ENCODE data around the gene FXYD2.

Gene FXYD2

DNA sequence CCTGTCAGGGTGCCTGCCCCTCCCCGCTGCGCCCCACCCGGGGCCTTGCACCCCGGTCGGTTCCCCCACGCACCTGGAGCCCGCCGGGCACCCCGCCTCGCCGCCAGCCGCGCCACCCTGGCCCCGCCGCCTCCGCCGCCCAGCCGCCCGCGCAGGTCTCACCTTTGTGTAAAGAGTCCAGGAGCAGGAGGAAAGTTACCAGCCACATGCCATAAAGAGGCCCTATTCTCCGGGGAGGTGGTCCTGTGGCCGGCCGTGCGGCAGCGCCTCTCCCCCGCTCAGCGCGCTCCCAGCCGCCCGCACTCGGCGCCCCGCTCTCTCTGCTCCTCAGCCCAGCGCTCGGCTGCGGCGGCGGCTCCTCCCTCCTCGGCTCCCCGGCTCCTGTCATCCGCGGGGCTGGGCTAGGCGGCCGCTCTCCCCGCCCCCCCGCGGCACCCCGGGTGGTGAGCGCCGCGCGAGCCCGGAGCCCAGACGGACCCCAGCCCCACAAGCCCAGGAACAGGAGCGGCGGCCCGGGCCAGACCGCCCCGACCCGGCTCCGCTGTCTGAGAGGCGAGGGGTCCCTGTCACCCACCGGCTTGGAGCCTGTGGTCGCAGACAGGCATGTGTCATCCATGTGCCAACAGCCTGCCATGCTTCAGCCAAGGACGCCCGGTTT is 27.5 kb downstream of the FXYD2 start, which contains the start of gene DSCAML1:
Gene DSCAML1 (minus strand): TSS at position 345 of the 658 bp plus-strand sequence. CDS start 137 bp downstream, at position 208.
- no peak for DNase-seq (ENCODE audit: low read depth in 2 of 2)

DNA sequence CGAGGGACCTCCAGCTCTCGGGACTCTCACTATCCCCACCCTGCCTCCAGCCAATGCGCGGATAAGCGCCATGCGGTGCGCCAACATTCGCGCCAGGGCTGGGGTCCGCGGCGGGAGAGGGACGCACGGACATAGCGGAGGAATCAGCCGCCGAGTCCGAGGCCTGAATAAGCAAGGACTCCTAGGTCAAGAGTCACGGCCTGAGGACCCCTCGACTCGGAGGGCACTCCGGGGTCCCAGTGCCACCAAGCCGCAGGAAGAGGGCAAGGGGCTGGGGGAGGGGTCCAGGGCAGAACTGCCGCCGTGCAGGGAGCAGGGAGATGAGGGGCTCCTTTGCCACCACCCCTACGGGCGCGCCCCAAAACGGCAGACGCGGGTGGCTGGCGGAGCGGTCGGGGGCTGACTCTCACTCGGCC is 28.1 kb downstream of the FXYD2 start:
- DNase-seq (ENCODE audit: low read depth in 2 of 2) = no peak

DNA sequence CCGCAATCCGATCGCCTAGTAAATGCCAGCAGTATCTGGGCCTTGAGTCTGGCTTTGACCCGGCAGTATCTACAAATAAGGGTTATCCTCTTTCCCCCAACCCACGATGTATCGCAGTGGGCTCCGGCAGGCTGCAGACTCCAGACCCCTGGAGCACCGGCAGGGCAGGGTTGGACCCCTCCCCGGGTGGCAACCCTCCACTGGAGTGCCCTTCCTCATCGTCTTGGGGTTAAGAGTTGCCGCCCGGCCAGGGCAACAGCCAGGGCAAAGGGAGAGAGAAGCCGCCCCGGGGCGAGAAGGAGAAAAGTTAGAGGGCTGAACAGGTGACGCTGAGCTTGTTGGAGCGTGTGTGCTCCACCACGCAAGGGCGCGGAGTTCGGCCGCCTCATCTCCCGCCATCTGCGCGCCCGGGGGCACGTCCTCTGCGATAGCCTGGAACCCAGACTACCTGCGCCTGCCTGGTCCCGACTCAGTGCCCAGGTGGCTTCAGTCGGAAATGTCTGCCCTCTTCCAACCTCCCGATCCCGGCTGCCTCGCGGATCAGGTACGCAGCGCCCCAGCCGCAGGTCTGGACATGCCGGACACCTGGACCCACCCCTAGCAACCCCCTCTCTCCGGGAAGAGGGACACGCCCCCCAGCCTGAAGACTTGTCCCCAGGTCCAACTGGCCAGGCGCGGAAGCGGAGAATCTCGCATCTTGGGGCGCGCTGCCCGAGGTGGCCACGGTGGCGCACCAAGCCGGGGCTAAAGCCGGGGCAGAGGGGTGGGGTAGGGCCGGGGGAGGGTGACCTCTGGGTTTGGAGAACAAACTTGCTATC is 28.7 kb downstream of the FXYD2 start:
- no peak for DNase-seq (ENCODE audit: low read depth in 2 of 2)

DNA sequence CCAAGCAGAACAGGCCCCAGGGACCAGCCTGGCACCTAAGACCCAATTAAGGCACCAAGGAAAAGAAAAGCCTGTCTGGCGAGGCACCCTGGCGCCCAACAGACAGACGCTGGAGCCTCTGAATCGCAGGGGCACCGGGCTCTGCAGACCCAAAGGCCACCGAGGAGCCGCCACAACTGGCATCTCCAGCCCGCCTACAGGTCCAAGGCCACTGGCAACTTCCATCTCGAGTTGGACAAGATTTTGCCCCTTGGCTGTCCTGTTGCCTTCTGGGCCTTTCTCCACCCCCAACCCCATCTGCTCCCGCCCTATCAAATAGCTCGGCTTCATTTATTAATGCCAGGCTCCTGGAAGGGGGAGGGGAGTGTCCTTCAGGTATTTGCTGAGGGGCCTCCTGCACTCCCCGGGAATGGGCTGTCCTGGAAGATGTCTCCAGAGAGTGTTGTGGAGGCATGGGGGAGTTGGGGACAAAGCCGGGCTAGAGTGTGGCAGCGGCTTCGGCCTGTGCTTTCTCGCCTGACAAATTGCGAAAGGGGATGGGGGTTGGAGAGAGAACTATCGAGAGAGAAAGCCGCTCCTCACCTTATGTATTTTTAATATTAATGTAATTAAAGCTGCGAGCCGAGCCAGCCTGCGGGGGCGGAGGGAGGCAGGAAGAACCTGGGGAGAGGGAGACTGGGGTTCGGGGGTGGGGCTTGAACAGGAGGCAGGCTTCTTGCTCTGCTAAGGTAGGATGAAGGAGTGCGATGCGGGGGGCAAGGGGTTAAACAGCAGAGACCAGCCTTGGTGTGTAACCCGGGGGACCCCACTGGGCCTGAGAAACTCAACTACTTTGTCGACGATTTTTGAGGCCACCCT is 29.5 kb downstream of the FXYD2 start:
- DNase-seq (ENCODE audit: low read depth in 2 of 2) = no peak

DNA sequence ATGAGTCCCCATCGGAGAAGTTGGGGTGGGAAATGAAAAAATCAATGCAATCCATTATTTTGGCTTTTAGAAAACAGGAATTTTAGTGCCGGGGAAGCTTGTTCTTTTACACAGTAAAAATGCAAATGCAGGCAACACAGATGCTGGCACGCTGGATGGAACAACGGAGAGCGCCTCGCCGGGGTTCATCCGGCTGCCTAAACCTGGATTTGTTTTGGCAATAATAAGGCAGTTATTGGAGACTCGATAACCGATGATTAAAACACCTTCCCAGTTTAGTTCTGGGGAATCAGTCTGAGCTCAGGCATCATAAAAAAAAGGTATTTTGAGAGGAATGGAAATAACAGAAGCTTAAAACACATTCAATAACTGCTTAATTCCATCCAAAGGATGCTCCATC is 30.4 kb downstream of the FXYD2 start:
- no peak for DNase-seq (ENCODE audit: low read depth in 2 of 2)

DNA sequence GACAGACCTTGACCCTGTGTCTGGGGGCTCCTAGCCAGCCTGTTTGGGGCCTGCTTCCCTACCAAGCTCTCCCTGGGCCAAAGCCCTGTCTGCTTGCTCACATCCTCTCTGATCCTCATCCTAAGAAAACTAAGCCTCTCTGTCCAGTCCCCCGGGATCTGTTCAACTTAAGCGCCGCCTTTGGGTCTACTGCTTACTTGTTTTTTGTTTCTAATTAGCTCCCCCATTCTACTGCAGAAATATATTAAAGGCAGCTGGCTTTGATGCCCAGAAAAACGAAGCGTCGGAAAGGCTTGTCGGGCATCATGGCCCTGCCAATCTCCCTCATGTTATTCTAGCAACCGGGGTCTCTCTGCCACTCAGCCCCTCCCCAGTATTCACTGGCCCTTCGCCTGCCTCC is 31.0 kb downstream of the FXYD2 start:
- DNase-seq (ENCODE audit: low read depth in 2 of 2) = no peak

DNA sequence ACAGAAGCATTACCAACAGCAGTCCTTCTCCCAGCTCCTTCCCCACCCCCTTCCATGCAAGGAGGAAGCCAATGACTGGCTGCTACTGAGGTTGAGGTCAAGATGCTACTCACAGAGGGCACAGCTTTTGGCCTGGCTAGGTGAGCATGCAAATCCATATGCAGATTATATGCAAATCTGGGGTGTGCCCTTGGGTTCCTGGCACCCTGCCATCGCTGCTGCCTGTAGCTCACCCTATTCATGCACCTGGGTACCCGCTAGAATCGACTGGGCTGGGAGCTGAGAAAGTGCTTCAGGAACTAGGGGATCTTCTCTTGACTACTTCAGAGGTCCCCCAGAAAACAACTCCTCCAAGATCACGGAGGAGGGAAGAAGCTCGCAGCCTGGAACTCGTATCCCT is 31.6 kb downstream of the FXYD2 start:
- no peak for DNase-seq (ENCODE audit: low read depth in 2 of 2)

DNA sequence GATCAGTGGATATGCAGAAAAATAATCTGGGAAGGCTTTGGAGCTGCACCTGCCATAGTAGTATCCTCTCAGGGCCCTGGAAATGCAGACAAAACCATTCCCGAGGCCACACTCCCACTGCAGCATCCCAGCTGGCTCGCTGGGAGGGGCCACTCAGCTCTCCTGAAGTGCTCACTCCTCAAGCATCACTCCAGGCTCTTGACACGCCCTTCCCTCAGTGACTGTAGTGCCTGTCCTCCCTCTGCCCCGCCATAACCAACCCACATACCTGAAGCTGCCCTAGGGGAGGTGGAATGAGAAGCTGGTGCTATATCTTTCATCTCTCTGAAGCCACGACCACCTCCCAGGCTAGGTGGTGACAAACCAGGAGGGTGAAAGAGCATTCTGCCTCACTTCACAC is 32.3 kb downstream of the FXYD2 start:
- no peak for DNase-seq (ENCODE audit: low read depth in 2 of 2)

DNA sequence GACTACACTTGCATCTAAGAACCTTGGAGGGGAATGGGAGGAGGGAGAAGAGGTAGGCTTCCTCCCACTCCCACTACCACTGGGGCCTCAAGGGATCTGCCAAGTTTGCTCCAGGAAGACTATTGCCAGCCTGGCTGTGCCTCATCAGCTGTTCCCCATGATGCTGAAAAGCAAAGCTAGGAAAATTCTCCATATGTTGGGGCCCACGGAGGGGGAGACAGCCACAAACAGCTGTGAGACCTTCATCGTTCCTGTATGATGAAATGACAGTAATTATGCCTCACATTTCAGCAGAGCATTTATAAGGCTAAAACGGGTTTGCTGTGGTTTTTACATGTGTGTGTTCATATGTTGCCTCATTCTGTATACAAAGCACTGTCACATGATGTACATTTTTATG is 34.3 kb downstream of the FXYD2 start:
- DNase-seq (ENCODE audit: low read depth in 2 of 2) = no peak

DNA sequence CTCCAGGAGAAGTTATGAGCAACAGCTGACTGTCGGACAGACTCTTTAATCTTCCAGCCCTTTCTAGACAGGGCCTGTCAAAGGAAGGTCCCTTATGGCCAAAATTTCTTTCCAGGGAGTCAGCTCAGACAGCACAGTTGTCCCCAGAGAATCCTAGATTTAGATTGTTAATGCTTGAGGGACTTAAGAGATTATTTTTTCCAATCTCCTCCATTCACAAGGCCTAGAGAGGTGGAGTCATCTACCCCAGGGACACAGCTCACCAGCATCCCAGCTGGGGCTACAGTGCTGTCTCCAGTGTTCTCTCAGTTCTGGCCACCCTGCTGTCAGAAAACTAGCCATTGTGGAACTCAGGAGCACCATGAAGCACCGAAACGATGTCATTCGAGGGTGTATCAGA is 35.3 kb downstream of the FXYD2 start:
- DNase-seq (ENCODE audit: low read depth in 2 of 2) = no peak

DNA sequence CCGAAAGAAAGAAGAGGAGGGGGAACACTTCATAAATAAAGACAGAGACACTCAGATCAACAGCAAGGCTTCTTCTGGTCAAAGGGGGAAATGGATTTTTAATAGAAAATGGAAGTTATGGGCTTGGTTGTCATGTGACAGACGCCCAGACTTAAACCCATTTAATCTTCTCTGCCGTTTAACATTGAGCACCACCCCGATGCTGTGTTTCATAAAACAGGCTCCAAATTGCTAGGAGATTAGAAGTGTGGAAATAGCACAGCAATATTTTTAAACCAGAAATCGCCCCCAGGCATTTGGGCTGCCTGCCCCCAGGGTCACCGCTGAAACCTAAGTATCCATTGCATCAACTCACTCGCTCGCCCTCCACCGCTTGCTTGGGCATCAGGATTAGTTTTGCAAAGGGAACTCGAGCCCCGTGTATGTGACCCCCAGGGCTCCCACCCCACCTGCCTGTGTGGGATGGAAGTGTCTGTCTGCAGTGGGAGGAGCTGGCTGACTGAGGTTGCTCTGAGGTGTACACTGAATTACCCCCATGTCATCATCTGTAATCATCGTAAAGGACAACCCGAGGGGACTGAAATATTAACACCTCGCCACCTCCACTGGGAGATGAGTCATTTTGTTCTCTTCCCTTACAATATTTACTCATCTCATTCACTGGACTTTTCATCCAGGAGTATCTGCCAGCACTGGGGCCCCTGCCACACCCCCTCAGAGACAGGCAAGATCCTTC is 38.2 kb downstream of the FXYD2 start:
- DNase-seq (ENCODE audit: low read depth in 2 of 2) = no peak

DNA sequence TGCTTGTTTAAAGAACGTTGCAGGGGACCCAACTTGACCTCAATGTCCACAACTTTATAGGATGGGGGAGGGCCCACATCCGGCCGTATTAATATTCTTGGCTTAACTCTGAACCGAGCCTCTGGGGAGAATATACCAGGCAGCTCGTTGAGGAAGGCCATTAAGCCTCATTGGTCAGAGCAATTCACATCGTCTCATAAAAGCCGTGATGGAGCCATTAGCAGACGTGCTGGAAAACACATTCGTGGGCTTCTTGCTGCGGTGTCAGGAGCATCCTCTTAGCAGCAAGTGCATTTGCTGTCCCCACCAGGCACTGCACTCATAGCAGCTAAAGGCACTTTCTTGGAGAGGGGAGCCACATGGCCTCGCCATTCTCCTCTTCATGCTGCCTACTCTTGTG is 42.4 kb downstream of the FXYD2 start:
- DNase-seq (ENCODE audit: low read depth in 2 of 2) = no peak

DNA sequence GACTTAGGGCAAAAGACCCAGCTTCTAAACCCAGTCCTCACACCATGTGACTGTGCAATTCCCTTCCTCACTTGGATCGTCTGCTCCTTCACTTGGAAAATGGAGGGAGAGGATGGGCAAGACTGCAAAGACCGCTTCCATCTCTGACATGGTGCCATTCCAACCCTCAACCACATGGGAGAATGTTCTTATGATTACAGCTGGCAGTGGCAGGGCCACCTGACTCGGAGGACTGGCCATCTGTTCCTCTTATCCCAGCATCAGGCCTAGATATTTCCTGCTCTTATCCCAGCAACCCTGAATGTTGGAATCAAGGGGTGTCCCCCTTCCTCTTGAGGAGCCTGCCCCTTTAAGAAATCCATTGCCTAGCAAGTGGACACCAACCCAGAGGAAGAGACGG is 42.9 kb downstream of the FXYD2 start:
- no peak for DNase-seq (ENCODE audit: low read depth in 2 of 2)

DNA sequence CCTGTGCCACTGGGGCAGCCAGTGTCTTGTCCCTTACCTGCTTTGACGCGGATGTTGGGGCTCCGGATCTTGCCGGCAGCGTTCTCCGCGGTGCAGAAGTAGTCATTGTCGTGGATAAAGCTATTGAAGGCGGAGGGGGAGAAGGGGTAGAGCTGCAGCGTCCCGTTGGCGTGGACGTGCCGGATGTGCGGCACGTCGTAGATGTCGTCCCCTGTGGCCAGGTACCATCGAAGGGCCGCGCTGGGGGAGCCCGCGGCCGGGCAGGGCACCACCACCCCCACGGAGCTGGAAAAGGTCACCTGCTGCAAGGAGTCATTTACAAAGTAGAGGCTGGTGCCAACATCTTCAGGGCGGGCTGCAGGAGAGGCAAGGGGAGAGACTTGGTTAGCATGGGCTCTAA is 44.1 kb downstream of the FXYD2 start:
- DNase-seq (ENCODE audit: low read depth in 2 of 2) = no peak

DNA sequence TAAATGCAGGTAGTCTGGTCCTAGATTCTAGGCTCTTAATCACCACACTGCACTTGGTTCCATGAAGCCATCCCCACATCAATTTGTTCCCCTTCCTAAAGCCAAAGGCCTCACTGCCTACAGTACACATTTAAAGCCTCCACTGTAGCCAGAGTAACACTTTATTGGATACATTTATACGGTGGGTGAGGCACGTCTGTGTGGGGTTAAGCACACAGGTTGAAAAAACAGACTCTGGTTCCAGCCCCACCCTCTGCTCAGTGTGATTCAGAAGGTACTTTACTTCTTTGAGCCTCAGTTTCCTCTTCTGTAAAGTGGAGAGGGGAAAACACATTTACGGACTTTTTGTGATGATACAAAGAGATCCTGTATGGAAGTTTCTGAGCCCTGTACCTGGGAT is 50.0 kb downstream of the FXYD2 start:
- no peak for DNase-seq (ENCODE audit: low read depth in 2 of 2)

DNA sequence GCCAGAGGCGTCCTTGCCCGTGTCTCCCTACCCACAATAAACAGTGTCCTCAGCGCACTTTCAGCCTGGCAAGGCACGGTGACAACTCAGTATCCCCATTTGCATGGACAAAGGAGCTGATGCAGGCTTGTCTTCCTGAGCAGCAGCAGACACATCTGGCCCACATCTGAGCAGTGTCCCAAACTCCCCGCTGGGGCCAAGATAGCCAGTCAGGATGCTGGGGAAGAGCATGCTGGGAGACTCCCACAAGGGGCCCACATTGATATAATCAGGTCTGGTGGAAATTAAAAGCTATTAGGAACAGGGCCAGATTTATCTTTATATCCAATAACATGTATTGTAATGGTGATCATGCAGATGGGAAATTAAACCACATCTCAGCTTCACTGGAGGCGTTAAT is 52.2 kb downstream of the FXYD2 start:
- no peak for DNase-seq (ENCODE audit: low read depth in 2 of 2)

DNA sequence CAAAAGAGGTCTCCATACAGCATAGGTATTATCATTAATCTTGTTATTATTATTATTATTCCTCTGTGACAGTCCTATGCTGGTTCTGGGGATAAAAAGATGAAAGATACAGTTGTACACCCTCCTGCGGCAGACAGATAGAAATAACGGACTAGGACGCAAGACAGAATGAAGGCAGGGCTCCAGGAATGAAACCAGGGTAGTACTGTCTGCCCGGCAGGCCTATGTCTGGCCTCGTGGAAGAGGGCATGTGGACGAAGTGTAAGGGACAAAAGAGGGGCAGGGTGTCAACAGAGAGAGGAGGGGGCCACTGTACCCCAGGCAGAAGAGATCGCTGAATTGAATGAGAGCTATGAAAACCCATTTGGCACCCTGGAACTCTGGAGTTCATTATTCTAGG is 52.7 kb downstream of the FXYD2 start:
- no peak for DNase-seq (ENCODE audit: low read depth in 2 of 2)

DNA sequence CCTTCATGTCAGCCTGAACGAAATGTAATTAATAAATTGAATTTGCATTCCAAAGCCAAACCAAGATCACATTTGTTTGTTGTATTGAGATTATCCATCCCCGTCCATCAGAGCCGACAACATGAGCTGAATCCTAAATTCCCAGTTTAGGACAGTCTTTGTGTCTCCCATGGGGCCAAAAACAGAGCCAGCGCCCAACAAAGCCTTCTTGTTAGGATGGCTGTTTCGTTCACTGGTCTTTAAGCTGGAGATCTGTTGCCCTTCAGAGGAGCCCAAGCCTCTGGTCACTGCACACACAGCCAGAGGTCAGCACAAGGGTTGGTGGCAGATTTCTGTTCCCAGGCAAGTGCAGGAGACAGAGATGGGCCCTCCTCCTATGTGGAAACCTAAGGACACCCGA is 53.3 kb downstream of the FXYD2 start:
- DNase-seq (ENCODE audit: low read depth in 2 of 2) = no peak

DNA sequence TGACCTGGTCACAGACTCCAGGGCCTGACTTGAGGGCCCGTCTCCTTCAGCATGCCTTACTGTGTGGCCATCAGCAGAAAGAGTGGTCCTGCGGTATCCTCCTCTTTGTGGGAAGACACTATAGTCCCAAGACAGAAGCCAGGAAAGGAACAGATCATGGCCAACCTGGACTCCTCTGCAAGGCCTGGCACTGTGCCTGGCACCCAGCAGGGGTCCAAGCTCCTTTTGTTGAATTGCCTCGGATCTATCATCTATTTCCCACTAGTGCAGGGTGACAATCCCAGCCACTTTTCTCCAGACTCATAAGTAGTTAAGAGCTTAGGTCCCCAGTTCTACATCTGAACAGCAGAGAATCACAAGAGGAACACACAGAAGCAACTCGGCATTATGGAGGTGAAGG is 54.5 kb downstream of the FXYD2 start:
- DNase-seq (ENCODE audit: low read depth in 2 of 2) = no peak
